Rectal smooth muscle tissue (tissue), 1 donor: Measurements from ENCODE around the gene GOLGA2.
A peak's percentile ranks its signal among the peaks of the same experiment; 100 is the strongest.

Experiments
- H3K27ac ChIP-seq: one replicate; pipeline ENCODE4 v1.7.0; 2013; ENCODE audit warnings: low read depth, low read length, inconsistent platforms
- H3K27me3 ChIP-seq: one replicate; pipeline ENCODE4 v1.7.0; 2013; ENCODE audit warnings: low read length; ENCODE audit not compliant: control insufficient read depth, insufficient read depth
- H3K36me3 ChIP-seq: one replicate; pipeline ENCODE4 v1.7.0; 2013; ENCODE audit warnings: low read length; ENCODE audit not compliant: control insufficient read depth, insufficient read depth
- H3K4me1 ChIP-seq: one replicate; pipeline ENCODE4 v1.7.0; 2013; ENCODE audit warnings: low read length; ENCODE audit not compliant: control insufficient read depth, insufficient read depth
- H3K4me3 ChIP-seq: one replicate; pipeline ENCODE4 v1.7.0; 2013; ENCODE audit warnings: low read length
- H3K9ac ChIP-seq: one replicate; pipeline ENCODE4 v1.7.0; 2013; ENCODE audit warnings: low read length

GOLGA2 gene

GRCh38 chr9:128275198-128276007 lies at the start of gene GOLGA2:
TSS of gene GOLGA2 (minus strand) at chr9:128276007. CDS start at chr9:128275976, 31 bp downstream.
- Histone ChIP-seq H3K9ac (peak within 1 kb of the TSS; percentile 75), H3K27ac (peak within 1 kb of the TSS; percentile 88), H3K4me1 (peaks cover 7% of the 10 kb centered on the region), H3K27me3 (no peaks in the 10 kb centered on the region), H3K36me3 (peaks cover 14% of the 10 kb centered on the region), H3K4me3 (peak within 1 kb of the TSS; percentile 93)

- peaks cover 16% of the 10 kb centered on the region for H3K36me3 ChIP-seq
- no peaks in the 10 kb centered on the region for H3K27me3 ChIP-seq
- peak overlapping the region; percentile 9 for H3K4me3 ChIP-seq
- H3K9ac ChIP-seq: no peak overlapping the region
- peaks cover 7% of the 10 kb centered on the region for H3K4me1 ChIP-seq
- no peak overlapping the region for H3K27ac ChIP-seq
Measured at GRCh38 chr9:128324401-128324800, 48.6 kb upstream of the GOLGA2 start.

GRCh38 chr9:128323791-128324190 lies 48.0 kb upstream of the GOLGA2 start:
- H3K27me3 ChIP-seq: no peaks in the 10 kb centered on the region
- peaks cover 16% of the 10 kb centered on the region for H3K36me3 ChIP-seq
- peaks cover 7% of the 10 kb centered on the region for H3K4me1 ChIP-seq
- H3K9ac ChIP-seq: no peak overlapping the region
- no peak overlapping the region for H3K27ac ChIP-seq
- peak overlapping the region; percentile 98 for H3K4me3 ChIP-seq

GRCh38 chr9:128323212-128323730 lies 47.5 kb upstream of the GOLGA2 start:
- H3K36me3 ChIP-seq: peaks cover 16% of the 10 kb centered on the region
- H3K4me1 ChIP-seq: peaks cover 7% of the 10 kb centered on the region
- no peaks in the 10 kb centered on the region for H3K27me3 ChIP-seq
- peak overlapping the region; percentile 44 for H3K27ac ChIP-seq
- peak overlapping the region; percentile 98 for H3K4me3 ChIP-seq
- peak overlapping the region; percentile 63 for H3K9ac ChIP-seq

- Histone ChIP-seq H3K4me3 (peak within 1 kb of the TSS; percentile 98), H3K27ac (peak within 1 kb of the TSS; percentile 92), H3K36me3 (peaks cover 16% of the 10 kb centered on the region), H3K27me3 (no peaks in the 10 kb centered on the region), H3K4me1 (peaks cover 7% of the 10 kb centered on the region), H3K9ac (peak within 1 kb of the TSS; percentile 90)
Measured at GRCh38 chr9:128322404-128323211, 46.8 kb upstream of the GOLGA2 start, which contains the start of the genes COQ4 and TRUB2. TSS of gene COQ4 (plus strand) at chr9:128322839. CDS start at chr9:128322859, 20 bp downstream. TSS of gene TRUB2 (minus strand) at chr9:128322447. CDS start at chr9:128322408, 39 bp downstream.

- Histone ChIP-seq H3K27ac (peak overlapping the region; percentile 34), H3K27me3 (no peaks in the 10 kb centered on the region), H3K9ac (peak overlapping the region; percentile 90), H3K4me1 (peaks cover 7% of the 10 kb centered on the region), H3K36me3 (peaks cover 23% of the 10 kb centered on the region), H3K4me3 (peak overlapping the region; percentile 98)
Measured at GRCh38 chr9:128321879-128322403, 46.1 kb upstream of the GOLGA2 start.

- Histone ChIP-seq H3K27ac (no peak overlapping the region), H3K4me3 (peak overlapping the region; percentile 98), H3K36me3 (peaks cover 28% of the 10 kb centered on the region), H3K27me3 (no peaks in the 10 kb centered on the region), H3K9ac (no peak overlapping the region), H3K4me1 (peaks cover 7% of the 10 kb centered on the region)
Measured at GRCh38 chr9:128321343-128321742, 45.5 kb upstream of the GOLGA2 start.

- peaks cover 24% of the 10 kb centered on the region for H3K36me3 ChIP-seq
- H3K4me1 ChIP-seq: peaks cover 2% of the 10 kb centered on the region
- no peak overlapping the region for H3K9ac ChIP-seq
- H3K4me3 ChIP-seq: no peak overlapping the region
- H3K27ac ChIP-seq: no peak overlapping the region
- H3K27me3 ChIP-seq: no peaks in the 10 kb centered on the region
Measured at GRCh38 chr9:128317629-128318028, 41.8 kb upstream of the GOLGA2 start.

GRCh38 chr9:128316421-128316820 lies 40.6 kb upstream of the GOLGA2 start:
- no peak overlapping the region for H3K27ac ChIP-seq
- peaks cover under 1% of the 10 kb centered on the region for H3K4me1 ChIP-seq
- no peaks in the 10 kb centered on the region for H3K27me3 ChIP-seq
- no peak overlapping the region for H3K4me3 ChIP-seq
- no peak overlapping the region for H3K9ac ChIP-seq
- H3K36me3 ChIP-seq: peaks cover 25% of the 10 kb centered on the region

GRCh38 chr9:128314697-128315096 lies 38.9 kb upstream of the GOLGA2 start:
- H3K36me3 ChIP-seq: peaks cover 32% of the 10 kb centered on the region

GRCh38 chr9:128310461-128310860 lies 34.7 kb upstream of the GOLGA2 start:
- H3K27me3 ChIP-seq: no peaks in the 10 kb centered on the region
- H3K27ac ChIP-seq: no peak overlapping the region
- no peak overlapping the region for H3K9ac ChIP-seq
- H3K36me3 ChIP-seq: peaks cover 18% of the 10 kb centered on the region
- no peaks in the 10 kb centered on the region for H3K4me1 ChIP-seq
- H3K4me3 ChIP-seq: no peak overlapping the region

More at GRCh38 chr9:128314697-128315096, 38.9 kb upstream of the GOLGA2 start:
- Histone ChIP-seq H3K4me3 (no peak overlapping the region), H3K27me3 (no peaks in the 10 kb centered on the region), H3K4me1 (no peaks in the 10 kb centered on the region), H3K9ac (no peak overlapping the region), H3K27ac (no peak overlapping the region)

- H3K27ac ChIP-seq: no peak overlapping the region
- no peak overlapping the region for H3K4me3 ChIP-seq
- no peak overlapping the region for H3K9ac ChIP-seq
- H3K4me1 ChIP-seq: no peaks in the 10 kb centered on the region
- H3K36me3 ChIP-seq: peaks cover 16% of the 10 kb centered on the region
- H3K27me3 ChIP-seq: no peaks in the 10 kb centered on the region
Measured at GRCh38 chr9:128309551-128309950, 33.7 kb upstream of the GOLGA2 start.
